Kidney epithelial cell (primary cell): ENCODE results near the gene GNG7. TPM values are rescaled to one million over a fixed set of nuclear protein-coding genes. Genes with fewer than 3 reads are reported as not detected.
"Not testable (repeated sequence)": the region's sequence is repeated elsewhere in the genome, so short reads cannot be mapped to it uniquely, and the experiment has no call there.

Experiments
- DNase-seq: peaks from one replicate; pipeline ENCODE4 v3.0.0-alpha.2; 2010; ENCODE audit warnings: low read depth
- H3K27me3 ChIP-seq: 2 replicates; pipeline ENCODE4 v1.6.0; 2011; ENCODE audit warnings: low read length; ENCODE audit not compliant: control insufficient read depth, insufficient read depth
- H3K36me3 ChIP-seq: 2 replicates; pipeline ENCODE4 v1.5.1; 2011; ENCODE audit warnings: low read length; ENCODE audit not compliant: control insufficient read depth, insufficient read depth
- H3K4me3 ChIP-seq: 2 replicates; pipeline ENCODE4 v1.5.1; 2011; ENCODE audit warnings: low read depth, mild to moderate bottlenecking, control low read depth, low read length
- total RNA-seq: library from RNA; depleted of rRNA; stranded (reverse); fragments of >200 nt; gene quantifications from 2 replicates; pipeline ENCODE4 v1.2.3, GENCODE V29; 2015
- TF ChIP-seq, protein P1 (sequence below): IDR thresholded peaks from 2 replicates; pipeline ENCODE4 v1.5.1; 2011; ENCODE audit warnings: mild to moderate bottlenecking, moderate library complexity, low read length, control low read depth, inconsistent platforms; ENCODE audit not compliant: insufficient read depth, poor library complexity, severe bottlenecking

Gene GNG7
- total RNA-seq, 1 donor from 2014 or later, result 0.33 TPM

DNA sequence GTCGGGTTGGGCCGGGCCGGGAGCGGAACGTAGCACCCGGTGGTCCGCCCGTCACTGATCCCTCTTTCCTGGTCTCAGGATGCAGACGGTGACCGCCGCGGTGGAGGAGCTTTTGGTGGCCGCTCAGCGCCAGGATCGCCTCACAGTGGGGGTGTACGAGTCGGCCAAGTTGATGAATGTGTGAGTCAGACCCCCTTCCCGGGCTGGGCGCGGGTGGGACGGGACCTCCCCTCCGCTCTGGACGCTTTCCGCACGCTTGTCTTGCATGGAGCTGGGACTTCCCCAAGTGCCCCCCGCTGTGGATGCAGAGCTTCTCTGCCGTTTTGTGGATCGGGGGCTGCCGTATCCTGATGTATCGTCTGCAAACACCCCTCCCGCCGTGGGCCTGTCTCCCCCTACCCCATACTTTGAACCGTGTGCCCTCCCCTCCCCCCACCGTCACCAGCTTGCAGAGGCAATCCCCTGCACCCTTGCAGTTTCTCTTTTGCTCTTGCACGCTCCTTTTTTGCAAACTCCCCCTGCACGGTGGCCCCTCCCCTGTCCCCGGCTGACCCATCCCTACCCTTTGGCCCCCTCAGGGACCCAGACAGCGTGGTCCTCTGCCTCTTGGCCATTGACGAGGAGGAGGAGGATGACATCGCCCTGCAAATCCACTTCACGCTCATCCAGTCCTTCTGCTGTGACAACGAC, 225.9 kb downstream of the GNG7 start:
- no peaks in the 10 kb centered on the region for H3K36me3 ChIP-seq
- no peak for DNase-seq
- TF ChIP-seq, protein P1, sequence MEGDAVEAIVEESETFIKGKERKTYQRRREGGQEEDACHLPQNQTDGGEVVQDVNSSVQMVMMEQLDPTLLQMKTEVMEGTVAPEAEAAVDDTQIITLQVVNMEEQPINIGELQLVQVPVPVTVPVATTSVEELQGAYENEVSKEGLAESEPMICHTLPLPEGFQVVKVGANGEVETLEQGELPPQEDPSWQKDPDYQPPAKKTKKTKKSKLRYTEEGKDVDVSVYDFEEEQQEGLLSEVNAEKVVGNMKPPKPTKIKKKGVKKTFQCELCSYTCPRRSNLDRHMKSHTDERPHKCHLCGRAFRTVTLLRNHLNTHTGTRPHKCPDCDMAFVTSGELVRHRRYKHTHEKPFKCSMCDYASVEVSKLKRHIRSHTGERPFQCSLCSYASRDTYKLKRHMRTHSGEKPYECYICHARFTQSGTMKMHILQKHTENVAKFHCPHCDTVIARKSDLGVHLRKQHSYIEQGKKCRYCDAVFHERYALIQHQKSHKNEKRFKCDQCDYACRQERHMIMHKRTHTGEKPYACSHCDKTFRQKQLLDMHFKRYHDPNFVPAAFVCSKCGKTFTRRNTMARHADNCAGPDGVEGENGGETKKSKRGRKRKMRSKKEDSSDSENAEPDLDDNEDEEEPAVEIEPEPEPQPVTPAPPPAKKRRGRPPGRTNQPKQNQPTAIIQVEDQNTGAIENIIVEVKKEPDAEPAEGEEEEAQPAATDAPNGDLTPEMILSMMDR, result no peak
- no peaks in the 10 kb centered on the region for H3K27me3 ChIP-seq
- peak overlapping the region; percentile 94 for H3K4me3 ChIP-seq

- Histone ChIP-seq H3K4me3 (peak within 1 kb of the TSS; percentile 94), H3K36me3 (no peaks in the 10 kb centered on the region), H3K27me3 (no peaks in the 10 kb centered on the region)
- no peak for DNase-seq
- TF ChIP-seq, protein P1, result no peak
Measured at GRCh38 chr19:2475702-2476450, 226.6 kb downstream of the GNG7 start, which contains the start of gene GADD45B. TSS of gene GADD45B (plus strand) at chr19:2476127. CDS start at chr19:2476359, 232 bp downstream.

- TF ChIP-seq, protein P1, result no peak
- Histone ChIP-seq H3K27me3 (no peaks in the 10 kb centered on the region), H3K36me3 (no peaks in the 10 kb centered on the region), H3K4me3 (peak overlapping the region; percentile 23)
- no peak for DNase-seq
Measured at GRCh38 chr19:2475018-2475701, 227.3 kb downstream of the GNG7 start.

GRCh38 chr19:2474232-2475017, 228.1 kb downstream of the GNG7 start:
- TF ChIP-seq, protein P1, result peak; percentile 75
- DNase-seq, result no peak
- Histone ChIP-seq H3K36me3 (no peaks in the 10 kb centered on the region), H3K27me3 (no peaks in the 10 kb centered on the region), H3K4me3 (peak overlapping the region; percentile 23)

GRCh38 chr19:2469915-2470200, 232.6 kb downstream of the GNG7 start:
- H3K36me3 ChIP-seq, DNase-seq: not testable (repeated sequence)

More at GRCh38 chr19:2469915-2470200, 232.6 kb downstream of the GNG7 start:
- H3K27me3 ChIP-seq, H3K4me3 ChIP-seq: not testable (repeated sequence)
